ACHN (cell line): ENCODE results near the gene SRGAP3.

Experiments
- DNase-seq: peaks from one replicate; pipeline ENCODE4 v3.0.0-alpha.2; 2015
- in situ Hi-C: cut with HindIII; loops from 2 replicates; pipeline ENCODE4 v1.10.0; 2017; ENCODE audit warnings: low sequenced_read_pairs, low pct_ligation_motif_present, low pct_unique_long_range_greater_than_20kb

SRGAP3 gene

GRCh38 chr3:9231471-9231870 lies 18.0 kb downstream of the SRGAP3 start:
- in situ Hi-C loops = no loop called here
- no peak for DNase-seq

GRCh38 chr3:9231006-9231405 lies 18.4 kb downstream of the SRGAP3 start:
- in situ Hi-C loops = no loop called here
- no peak for DNase-seq

- in situ Hi-C loops = no loop called here
These were observed 18.9 kb downstream of the SRGAP3 start for GRCh38 chr3:9230596-9230995.

GRCh38 chr3:9229879-9230278 lies 19.6 kb downstream of the SRGAP3 start:
- in situ Hi-C loops = no loop called here
- DNase-seq = no peak

More at GRCh38 chr3:9230596-9230995, 18.9 kb downstream of the SRGAP3 start:
- DNase-seq = no peak

GRCh38 chr3:9229325-9229724 lies 20.1 kb downstream of the SRGAP3 start:
- DNase-seq = no peak
- in situ Hi-C loops = no loop called here

GRCh38 chr3:9226326-9226725 lies 23.1 kb downstream of the SRGAP3 start:
- in situ Hi-C loops = no loop called here

GRCh38 chr3:9225268-9225667 lies 24.2 kb downstream of the SRGAP3 start:
- DNase-seq = no peak
- in situ Hi-C loops = no loop called here

More at GRCh38 chr3:9226326-9226725, 23.1 kb downstream of the SRGAP3 start:
- DNase-seq = no peak

GRCh38 chr3:9224490-9224889 lies 25.0 kb downstream of the SRGAP3 start:
- no peak for DNase-seq
- in situ Hi-C loops = no loop called here

- no peak for DNase-seq
- in situ Hi-C loops = no loop called here
These were observed 25.8 kb downstream of the SRGAP3 start for GRCh38 chr3:9223672-9224071.

GRCh38 chr3:9222956-9223639 lies 26.3 kb downstream of the SRGAP3 start:
- in situ Hi-C loops = no loop called here
- no peak for DNase-seq

- in situ Hi-C loops = no loop called here
- DNase-seq = no peak
These were observed 27.4 kb downstream of the SRGAP3 start for GRCh38 chr3:9222049-9222448.

- DNase-seq = no peak
- in situ Hi-C loops = no loop called here
These were observed 31.0 kb downstream of the SRGAP3 start for GRCh38 chr3:9218514-9218846.

- no peak for DNase-seq
- in situ Hi-C loops = no loop called here
These were observed 31.5 kb downstream of the SRGAP3 start for GRCh38 chr3:9217784-9218513.

- in situ Hi-C loops = no loop called here
- DNase-seq = no peak
These were observed 32.7 kb downstream of the SRGAP3 start for GRCh38 chr3:9216736-9217135.

- DNase-seq = no peak
- in situ Hi-C loops = no loop called here
These were observed 34.8 kb downstream of the SRGAP3 start for GRCh38 chr3:9214599-9214998.

GRCh38 chr3:9214185-9214584 lies 35.3 kb downstream of the SRGAP3 start:
- in situ Hi-C loops = no loop called here
- DNase-seq = no peak

- no peak for DNase-seq
- in situ Hi-C loops = no loop called here
These were observed 36.3 kb downstream of the SRGAP3 start for GRCh38 chr3:9213019-9213634.

- in situ Hi-C loops = no loop called here
- DNase-seq = no peak
These were observed 38.1 kb downstream of the SRGAP3 start for GRCh38 chr3:9211155-9211950.

- DNase-seq = no peak
- in situ Hi-C loops = no loop called here
These were observed 39.7 kb downstream of the SRGAP3 start for GRCh38 chr3:9209777-9210176.
